OCI-LY7 (cell line): Measurements from ENCODE around the gene ALLC.
"Not testable (repeated sequence)": the region's sequence is repeated elsewhere in the genome, so short reads cannot be mapped to it uniquely, and the experiment has no call there.

ENCODE experiments used
- CTCF ChIP-seq: fragments of 200-600 bp; sonication (generic); conservative IDR thresholded peaks from 2 replicates; pipeline ENCODE4 v1.5.1; 2014; ENCODE audit warnings: mild to moderate bottlenecking, antibody characterized with exemption, low read length, moderate library complexity, mixed read lengths
- EZH2phosphoT487 ChIP-seq: fragments of 200-600 bp; sonication (generic); IDR thresholded peaks from 2 replicates; pipeline ENCODE4 v1.6.1; 2018; ENCODE audit warnings: low read depth, borderline replicate concordance, mild to moderate bottlenecking, mixed run types, antibody characterized with exemption, low read length, moderate library complexity, mixed read lengths

- not testable (repeated sequence) for TF ChIP-seq CTCF, EZH2phosphoT487
These were observed 42.3 kb upstream of the ALLC start for GRCh38 chr2:3615541-3616200.
